ENCODE measurements around the gene TBL3. TPM values are rescaled to one million over a fixed set of nuclear protein-coding genes. Genes with fewer than 3 reads are reported as not detected.

Gene TBL3
- total RNA-seq, 1 donor from 2014 or later, result 26.8 TPM

GRCh38 chr16:1990101-1990350, 18.2 kb downstream of the TBL3 start:
- H3K9me3 Mint-ChIP-seq (ENCODE audit: unreplicated experiment), result peaks cover 16% of the 10 kb centered on the region
- H3K27ac Mint-ChIP-seq (ENCODE audit: unreplicated experiment), result no peak overlapping the region
- TF ChIP-seq CTCF (IDR thresholded peaks at IDR 0.05; ENCODE audit: partially characterized antibody, unreplicated experiment), result no peak
- H3K4me3 Mint-ChIP-seq (ENCODE audit: unreplicated experiment), result no peak overlapping the region
- H3K4me1 Mint-ChIP-seq (ENCODE audit: low read depth, unreplicated experiment), result peaks cover 5% of the 10 kb centered on the region
- H3K27me3 Mint-ChIP-seq (ENCODE audit: unreplicated experiment), result peaks cover 14% of the 10 kb centered on the region
- DNase-seq, result no peak
- no peaks in the 10 kb centered on the region for H3K36me3 Mint-ChIP-seq (ENCODE audit: unreplicated experiment)

- H3K27ac Mint-ChIP-seq (ENCODE audit: unreplicated experiment), result no peak overlapping the region
- H3K4me1 Mint-ChIP-seq (ENCODE audit: low read depth, unreplicated experiment), result peaks cover 5% of the 10 kb centered on the region
- H3K27me3 Mint-ChIP-seq (ENCODE audit: unreplicated experiment), result peaks cover 14% of the 10 kb centered on the region
- peak; percentile 77 for DNase-seq
- no peaks in the 10 kb centered on the region for H3K36me3 Mint-ChIP-seq (ENCODE audit: unreplicated experiment)
- peak overlapping the region; percentile 76 for H3K4me3 Mint-ChIP-seq (ENCODE audit: unreplicated experiment)
- TF ChIP-seq CTCF (IDR thresholded peaks at IDR 0.05; ENCODE audit: partially characterized antibody, unreplicated experiment), result no peak
- H3K9me3 Mint-ChIP-seq (ENCODE audit: unreplicated experiment), result peaks cover 16% of the 10 kb centered on the region
Observed at GRCh38 chr16:1990351-1991134, 18.7 kb downstream of the TBL3 start.

- DNase-seq, result no peak
- Mint-ChIP-seq H3K9me3 (ENCODE audit: unreplicated experiment) (peaks cover 16% of the 10 kb centered on the region), H3K36me3 (ENCODE audit: unreplicated experiment) (no peaks in the 10 kb centered on the region), H3K4me3 (ENCODE audit: unreplicated experiment) (peak overlapping the region; percentile 76), H3K27me3 (ENCODE audit: unreplicated experiment) (peaks cover 14% of the 10 kb centered on the region), H3K4me1 (ENCODE audit: low read depth, unreplicated experiment) (peaks cover 5% of the 10 kb centered on the region), H3K27ac (ENCODE audit: unreplicated experiment) (no peak overlapping the region)
- TF ChIP-seq CTCF (IDR thresholded peaks at IDR 0.05; ENCODE audit: partially characterized antibody, unreplicated experiment), result no peak
Observed at GRCh38 chr16:1991135-1991551, 19.3 kb downstream of the TBL3 start.

- no peak for DNase-seq
- H3K4me3 Mint-ChIP-seq (ENCODE audit: unreplicated experiment), result peak overlapping the region; percentile 84
- peaks cover 16% of the 10 kb centered on the region for H3K9me3 Mint-ChIP-seq (ENCODE audit: unreplicated experiment)
- no peaks in the 10 kb centered on the region for H3K36me3 Mint-ChIP-seq (ENCODE audit: unreplicated experiment)
- no peak for TF ChIP-seq CTCF (IDR thresholded peaks at IDR 0.05; ENCODE audit: partially characterized antibody, unreplicated experiment)
- peaks cover 14% of the 10 kb centered on the region for H3K27me3 Mint-ChIP-seq (ENCODE audit: unreplicated experiment)
- peaks cover 5% of the 10 kb centered on the region for H3K4me1 Mint-ChIP-seq (ENCODE audit: low read depth, unreplicated experiment)
- H3K27ac Mint-ChIP-seq (ENCODE audit: unreplicated experiment), result peak overlapping the region; percentile 76
Observed at GRCh38 chr16:1991588-1991947, 19.7 kb downstream of the TBL3 start.

- peaks cover 14% of the 10 kb centered on the region for H3K27me3 Mint-ChIP-seq (ENCODE audit: unreplicated experiment)
- no peak for TF ChIP-seq CTCF (IDR thresholded peaks at IDR 0.05; ENCODE audit: partially characterized antibody, unreplicated experiment)
- no peak overlapping the region for H3K27ac Mint-ChIP-seq (ENCODE audit: unreplicated experiment)
Observed at GRCh38 chr16:1991948-1992703, 20.3 kb downstream of the TBL3 start.

More at GRCh38 chr16:1991948-1992703, 20.3 kb downstream of the TBL3 start:
- no peak overlapping the region for H3K4me3 Mint-ChIP-seq (ENCODE audit: unreplicated experiment)
- H3K9me3 Mint-ChIP-seq (ENCODE audit: unreplicated experiment), result peaks cover 16% of the 10 kb centered on the region
- no peaks in the 10 kb centered on the region for H3K36me3 Mint-ChIP-seq (ENCODE audit: unreplicated experiment)
- peaks cover 5% of the 10 kb centered on the region for H3K4me1 Mint-ChIP-seq (ENCODE audit: low read depth, unreplicated experiment)
- peak; percentile 95 for DNase-seq
